HCT116 (cell line): ENCODE data around the gene CSK. TPM values are rescaled to one million over a fixed set of nuclear protein-coding genes. Genes with fewer than 3 reads are reported as not detected.

Experiments used
- ATAC-seq: fragments of 200-7000 bp; cut with Tn5 transposase; 2 replicates; pipeline ENCODE4 v1.9.1; 2020; ENCODE audit warnings: mild to moderate bottlenecking, moderate library complexity
- BruUV-seq: library from RNA; stranded (reverse); fragments of 400-500 nt; replicated peaks from 2 replicates; lab custom pipeline; 2021; lab: Mats Ljungman, UMichigan
- CTCF ChIA-PET: fragments of 300-600 bp; sonication (Branson Sonifier 250); formaldehyde crosslinking; loops from one replicate; lab custom pipeline; 2021; ENCODE audit warnings: antibody characterized with exemption; lab: Charles Lee
- POLR2A ChIA-PET: fragments of 300-600, 350-600 bp; sonication (Branson Sonifier 250); formaldehyde crosslinking; loops from one replicate; lab custom pipeline; 2021; ENCODE audit warnings: antibody characterized with exemption; lab: Charles Lee
- RAD21 ChIA-PET, 2 experiments: fragments of 300-600 bp; sonication (Branson Sonifier 250); formaldehyde crosslinking; loops; one replicate each; lab custom pipeline; 2023; ENCODE audit warnings: low total read pairs in 2 of 2; ENCODE audit not compliant: uncharacterized antibody in 2 of 2, unreplicated experiment in 2 of 2, low non-redundant PET in 1 of 2; lab: Charles Lee
- DNase-seq: peaks from one replicate; pipeline ENCODE4 v3.0.0-alpha.2; 2010; ENCODE audit warnings: low read depth, low spot score
- H2AFZ ChIP-seq: fragments of 200-600 bp; shearing (Covaris generic), sonication (generic); 2 replicates; pipeline ENCODE4 v1.6.1; 2017; ENCODE audit warnings: low read depth, mixed run types, mixed read lengths, antibody characterized with exemption, low read length; ENCODE audit not compliant: poor library complexity, severe bottlenecking
- H3K27ac ChIP-seq: 2 replicates; pipeline ENCODE4 v1.5.1; 2012; ENCODE audit warnings: low read depth, low read length
- H3K27me3 ChIP-seq: fragments of 200-600 bp; sonication (generic); 2 replicates; pipeline ENCODE4 v1.6.1; 2016; ENCODE audit warnings: mixed run types, low read length, mixed read lengths; ENCODE audit not compliant: insufficient read depth
- H3K36me3 ChIP-seq, 2 experiments: fragments of 200-500 bp in 1 of 2; fragments of 200-600 bp in 1 of 2; sonication (Bioruptor generic) in 1 of 2; sonication (generic) in 1 of 2; 2 replicates each; pipeline versions ENCODE4 v1.5.1 to v1.6.1; 2014 to 2016; ENCODE audit warnings: low read length in 2 of 2, inconsistent platforms in 1 of 2, mixed read lengths in 1 of 2, mixed run types in 1 of 2; ENCODE audit not compliant: insufficient read depth in 2 of 2, control insufficient read depth in 1 of 2
- H3K4me1 ChIP-seq, 2 experiments: fragments of 200-600 bp in 1 of 2; sonication (generic) in 1 of 2; 2 replicates each; pipeline versions ENCODE4 v1.5.1 to v1.6.1; 2012 to 2017; ENCODE audit warnings: low read length in 2 of 2, inconsistent platforms in 1 of 2, mild to moderate bottlenecking in 1 of 2, mixed read lengths in 1 of 2, mixed run types in 1 of 2, moderate library complexity in 1 of 2; ENCODE audit not compliant: insufficient read depth in 2 of 2, control insufficient read depth in 1 of 2
- H3K4me2 ChIP-seq: fragments of 200-600 bp; sonication (generic); 2 replicates; pipeline ENCODE4 v1.6.1; 2017; ENCODE audit warnings: mixed run types, low read length, mixed read lengths
- H3K4me3 ChIP-seq, 2 experiments: fragments of 200-600 bp in 1 of 2; sonication (generic) in 1 of 2; replicated peaks in 1 of 2; 2 replicates each; pipeline ENCODE4 v1.5.1; 2011 to 2016; ENCODE audit warnings: low read length in 2 of 2, control low read depth in 1 of 2, low read depth in 1 of 2, mild to moderate bottlenecking in 1 of 2, mixed read lengths in 1 of 2, mixed run types in 1 of 2
- H3K79me2 ChIP-seq: fragments of 200-600 bp; sonication (generic); 2 replicates; pipeline ENCODE4 v1.6.1; 2017; ENCODE audit warnings: mild to moderate bottlenecking, mixed run types, low read length, moderate library complexity, mixed read lengths; ENCODE audit not compliant: insufficient read depth
- H3K9ac ChIP-seq: fragments of 200-600 bp; sonication (generic); 2 replicates; pipeline ENCODE4 v1.6.1; 2016; ENCODE audit warnings: low read length, mixed read lengths
- H3K9me2 ChIP-seq: fragments of 200-600 bp; sonication (generic), shearing (Covaris generic); 2 replicates; pipeline ENCODE4 v1.6.1; 2017; ENCODE audit warnings: mixed run types, mild to moderate bottlenecking, moderate library complexity; ENCODE audit not compliant: insufficient read depth
- H3K9me3 ChIP-seq, 2 experiments: fragments of 200-500 bp in 1 of 2; fragments of 200-600 bp in 1 of 2; sonication (Bioruptor generic) in 1 of 2; sonication (generic) in 1 of 2; 2 replicates each; pipeline ENCODE4 v1.6.1; 2014 to 2017; ENCODE audit warnings: low read length in 2 of 2, mixed read lengths in 2 of 2, inconsistent platforms in 1 of 2, low read depth in 1 of 2, mild to moderate bottlenecking in 1 of 2, mixed run types in 1 of 2, moderate library complexity in 1 of 2; ENCODE audit not compliant: control insufficient read depth in 1 of 2, insufficient read depth in 1 of 2
- H4K20me1 ChIP-seq: fragments of 200-600 bp; sonication (generic), shearing (Covaris generic); 2 replicates; pipeline ENCODE4 v1.6.1; 2017; ENCODE audit warnings: mixed run types, mild to moderate bottlenecking, moderate library complexity; ENCODE audit not compliant: insufficient read depth
- ATF3 ChIP-seq: IDR thresholded peaks from 2 replicates; pipeline ENCODE4 v1.6.1; 2012
- CBX3 ChIP-seq: IDR thresholded peaks from 2 replicates; pipeline ENCODE4 v1.6.1; 2012; ENCODE audit warnings: low read depth
- CTCF ChIP-seq, 3 experiments: fragments of 200-600 bp in 1 of 3; sonication (generic) in 1 of 3; IDR thresholded peaks in 2 of 3; conservative IDR thresholded peaks in 1 of 3; 2 replicates each; pipeline ENCODE4 v1.5.1; 2012 to 2017; ENCODE audit warnings: low read depth in 2 of 3, low read length in 2 of 3, antibody characterized with exemption in 1 of 3, borderline replicate concordance in 1 of 3, control low read depth in 1 of 3, mild to moderate bottlenecking in 1 of 3, mixed read lengths in 1 of 3, mixed run types in 1 of 3, moderate library complexity in 1 of 3; ENCODE audit not compliant: insufficient read depth in 1 of 3
- EGR1 ChIP-seq: IDR thresholded peaks from 2 replicates; pipeline ENCODE4 v1.6.1; 2012; ENCODE audit warnings: low read depth
- ELF1 ChIP-seq: IDR thresholded peaks from 2 replicates; pipeline ENCODE4 v1.6.1; 2012; ENCODE audit warnings: low read depth, borderline replicate concordance
- EZH2 ChIP-seq: fragments of 200-600 bp; sonication (generic); IDR thresholded peaks from 2 replicates; pipeline ENCODE4 v1.6.1; 2017; ENCODE audit warnings: antibody characterized with exemption, mixed run types
- EZH2phosphoT487 ChIP-seq: fragments of 200-600 bp; IDR thresholded peaks from 2 replicates; pipeline ENCODE4 v1.6.1; 2018; ENCODE audit warnings: antibody characterized with exemption, borderline replicate concordance
- FOSL1 ChIP-seq: IDR thresholded peaks from 2 replicates; pipeline ENCODE4 v1.6.1; 2012; ENCODE audit warnings: low read depth
- POLR2A ChIP-seq: IDR thresholded peaks from 2 replicates; pipeline ENCODE4 v1.7.0; 2011; ENCODE audit warnings: borderline replicate concordance; ENCODE audit not compliant: insufficient read depth, insufficient read length; ENCODE audit errors: extremely low read depth
- POLR2AphosphoS5 ChIP-seq: IDR thresholded peaks from 2 replicates; pipeline ENCODE4 v1.6.1; 2011; ENCODE audit warnings: mild to moderate bottlenecking, low read depth, low read length, moderate library complexity
- RAD21 ChIP-seq: IDR thresholded peaks from 2 replicates; pipeline ENCODE4 v1.6.1; 2012; ENCODE audit warnings: low read depth, mild to moderate bottlenecking
- SIN3A ChIP-seq: IDR thresholded peaks from 2 replicates; pipeline ENCODE4 v1.6.1; 2012; ENCODE audit warnings: low read depth
- SRF ChIP-seq: IDR thresholded peaks from 2 replicates; pipeline ENCODE4 v1.6.1; 2012; ENCODE audit warnings: low read depth
- TCF7L2 ChIP-seq: IDR thresholded peaks from 2 replicates; pipeline ENCODE4 v1.7.0; 2011; ENCODE audit warnings: borderline replicate concordance, inconsistent platforms; ENCODE audit not compliant: insufficient read depth, insufficient read length; ENCODE audit errors: extremely low read depth
- ZFX ChIP-seq: fragments of 450-650 bp; IDR thresholded peaks from 2 replicates; pipeline ENCODE4 v1.6.1; 2017
- ZNF274 ChIP-seq: fragments of 200-500 bp; sonication (Bioruptor generic); IDR thresholded peaks from 2 replicates; pipeline ENCODE4 v1.6.1; 2014; ENCODE audit warnings: mild to moderate bottlenecking, low read depth, low read length, inconsistent platforms
- intact Hi-C: fragments of 100-400 bp; cut with micrococcal nuclease; formaldehyde crosslinking; loops from 2 replicates; pipeline ENCODE4 v1.10.0; 2022
- total RNA-seq: library from RNA; stranded (reverse); gene quantifications from one replicate; pipeline ENCODE4 v1.2.1, GENCODE V29; 2021; ENCODE audit not compliant: unreplicated experiment

CSK gene
- total RNA-seq, 1 experiment from 2014 or later = 72.2 TPM

GRCh38 chr15:74763416-74763815, 18.5 kb upstream of the CSK start:
- H3K4me3 ChIP-seq = no peak overlapping the region
- no peak overlapping the region for H3K9ac ChIP-seq
- H3K79me2 ChIP-seq = no peaks in the 10 kb centered on the region
- no peaks in the 10 kb centered on the region for H3K9me2 ChIP-seq
- DNase-seq (no peak), ATAC-seq (no peak)
- CTCF ChIA-PET = no interaction called here
- RAD21 ChIA-PET = no interaction called here
- no peaks in the 10 kb centered on the region for H3K9me3 ChIP-seq
- intact Hi-C loops = no loop called here
- no peak overlapping the region for H3K4me2 ChIP-seq
- no TSS peak for BruUV-seq
- POLR2A ChIA-PET = no interaction called here
- H3K36me3 ChIP-seq = no peaks in the 10 kb centered on the region
- H4K20me1 ChIP-seq = no peaks in the 10 kb centered on the region
- no peak overlapping the region for H2AFZ ChIP-seq
- H3K27ac ChIP-seq = no peak overlapping the region
- no peaks in the 10 kb centered on the region for H3K4me1 ChIP-seq
- no peak for TF ChIP-seq CBX3
- TF ChIP-seq FOSL1 = no peak
- no peak for TF ChIP-seq ELF1
- no peak for TF ChIP-seq POLR2A
- H3K27me3 ChIP-seq = no peaks in the 10 kb centered on the region

- no peak overlapping the region for H2AFZ ChIP-seq
- POLR2A ChIA-PET = interaction anchor here (1.6 to 2.5 kb wide), 2 partner anchors 8 to 133 kb away, joined by 6 to 14 read pairs; no protein-coding TSS in a partner anchor
- no TSS peak for BruUV-seq
- H3K27me3 ChIP-seq = no peaks in the 10 kb centered on the region
- no peak overlapping the region for H3K9ac ChIP-seq
- H3K36me3 ChIP-seq = no peaks in the 10 kb centered on the region
- H3K4me1 ChIP-seq = peaks cover 2 to 16% of the 10 kb centered on the region in 2 experiments; a peak in 3 of 4 replicates
- no peaks in the 10 kb centered on the region for H3K9me3 ChIP-seq
- TF ChIP-seq ZNF274 = no peak
- no peak for TF ChIP-seq TCF7L2
- TF ChIP-seq CBX3 = no peak
- no peak for TF ChIP-seq SRF
- TF ChIP-seq FOSL1 = no peak
- TF ChIP-seq SIN3A = no peak
- no peak for TF ChIP-seq EZH2phosphoT487
- TF ChIP-seq POLR2A = no peak
- no peak for TF ChIP-seq ATF3
- no peak for TF ChIP-seq EZH2
- no peak for TF ChIP-seq ZFX
- no peak for TF ChIP-seq RAD21
- no peak for TF ChIP-seq CTCF (IDR thresholded peaks at IDR 0.05 in 2 of 3, conservative IDR thresholded peaks at IDR 0.05 in 1 of 3; ENCODE audit: borderline replicate concordance in 1 of 3, insufficient read depth in 1 of 3, low read depth in 2 of 3, low read length in 2 of 3)
- no peak for TF ChIP-seq EGR1
- no peak for TF ChIP-seq POLR2AphosphoS5
- no peaks in the 10 kb centered on the region for H4K20me1 ChIP-seq
- CTCF ChIA-PET = interaction anchor here (0.9 to 6.1 kb wide), 14 partner anchors 8 to 393 kb away, joined by 3 to 258 read pairs (median 10); partner anchors contain the start of gene CYP1A1
- DNase-seq = no peak
- no peaks in the 10 kb centered on the region for H3K79me2 ChIP-seq
- intact Hi-C loops = loop anchor here (2.0 kb wide), 1 partner anchor 393 kb away; no protein-coding TSS in a partner anchor
- H3K9me2 ChIP-seq = no peaks in the 10 kb centered on the region
- ATAC-seq = no peak
- RAD21 ChIA-PET = interaction anchor here (1.8 kb wide), 3 partner anchors 133 to 136 kb away, joined by 9 to 13 read pairs (median 12); no protein-coding TSS in a partner anchor
- H3K27ac ChIP-seq = no peak overlapping the region
- H3K4me2 ChIP-seq = no peak overlapping the region
- H3K4me3 ChIP-seq = no peak overlapping the region
These were observed 14.4 kb upstream of the CSK start for GRCh38 chr15:74767167-74768098.
